Activated gamma-delta T cell treated with anti-CD3 and anti-CD28 coated beads, Interleukin-2, amount 50 U/mL, for 16 hours (primary cell): ENCODE measurements around the gene DLG1.

Source experiments
- DNase-seq: peaks from one replicate; pipeline ENCODE4 v3.0.0-alpha.2; 2020; ENCODE audit warnings: low read depth

The DLG1 gene

GRCh38 chr3:197317250-197317963 is 19.0 kb upstream of the DLG1 start:
- no peak for DNase-seq

- no peak for DNase-seq
Measured at GRCh38 chr3:197312431-197312830, 14.0 kb upstream of the DLG1 start.

- DNase-seq = no peak
Measured at GRCh38 chr3:197311591-197311990, 13.2 kb upstream of the DLG1 start.

- no peak for DNase-seq
Measured at GRCh38 chr3:197309528-197310361, 11.3 kb upstream of the DLG1 start.

GRCh38 chr3:197308591-197308990 is 10.2 kb upstream of the DLG1 start:
- no peak for DNase-seq

- no peak for DNase-seq
Measured at GRCh38 chr3:197306374-197307086, 8.1 kb upstream of the DLG1 start.

- no peak for DNase-seq
Measured at GRCh38 chr3:197305854-197306253, 7.4 kb upstream of the DLG1 start.

GRCh38 chr3:197303452-197303851 is 5.0 kb upstream of the DLG1 start:
- DNase-seq = no peak

- DNase-seq = no peak
Measured at GRCh38 chr3:197302696-197303341, 4.4 kb upstream of the DLG1 start.

- DNase-seq = no peak
Measured at GRCh38 chr3:197302033-197302432, 3.6 kb upstream of the DLG1 start.

- no peak for DNase-seq
Measured at GRCh38 chr3:197300361-197300760, 1.9 kb upstream of the DLG1 start.

- no peak for DNase-seq
Measured at GRCh38 chr3:197298945-197299854, 788 bp upstream of the DLG1 start.

- peak; percentile 81 for DNase-seq
Measured at GRCh38 chr3:197297476-197298340, 704 bp downstream of the DLG1 start.

- no peak for DNase-seq
Measured at GRCh38 chr3:197297002-197297401, 1.4 kb downstream of the DLG1 start.

GRCh38 chr3:197296545-197296944 is 1.9 kb downstream of the DLG1 start:
- no peak for DNase-seq

- DNase-seq = no peak
Measured at GRCh38 chr3:197295871-197296270, 2.5 kb downstream of the DLG1 start.

- DNase-seq = no peak
Measured at GRCh38 chr3:197293605-197294237, 4.7 kb downstream of the DLG1 start.

- DNase-seq = no peak
Measured at GRCh38 chr3:197292648-197293047, 5.8 kb downstream of the DLG1 start.

GRCh38 chr3:197292083-197292646 is 6.2 kb downstream of the DLG1 start:
- DNase-seq = no peak
